ENCODE results near the gene MACROH2A2. TPM values are rescaled to one million over a fixed set of nuclear protein-coding genes. Genes with fewer than 3 reads are reported as not detected.

Gene MACROH2A2
- total and polyA plus RNA-seq, 2 donors (not counting 1 experiment from before 2014, with no cell fraction given), result not detected

DNA sequence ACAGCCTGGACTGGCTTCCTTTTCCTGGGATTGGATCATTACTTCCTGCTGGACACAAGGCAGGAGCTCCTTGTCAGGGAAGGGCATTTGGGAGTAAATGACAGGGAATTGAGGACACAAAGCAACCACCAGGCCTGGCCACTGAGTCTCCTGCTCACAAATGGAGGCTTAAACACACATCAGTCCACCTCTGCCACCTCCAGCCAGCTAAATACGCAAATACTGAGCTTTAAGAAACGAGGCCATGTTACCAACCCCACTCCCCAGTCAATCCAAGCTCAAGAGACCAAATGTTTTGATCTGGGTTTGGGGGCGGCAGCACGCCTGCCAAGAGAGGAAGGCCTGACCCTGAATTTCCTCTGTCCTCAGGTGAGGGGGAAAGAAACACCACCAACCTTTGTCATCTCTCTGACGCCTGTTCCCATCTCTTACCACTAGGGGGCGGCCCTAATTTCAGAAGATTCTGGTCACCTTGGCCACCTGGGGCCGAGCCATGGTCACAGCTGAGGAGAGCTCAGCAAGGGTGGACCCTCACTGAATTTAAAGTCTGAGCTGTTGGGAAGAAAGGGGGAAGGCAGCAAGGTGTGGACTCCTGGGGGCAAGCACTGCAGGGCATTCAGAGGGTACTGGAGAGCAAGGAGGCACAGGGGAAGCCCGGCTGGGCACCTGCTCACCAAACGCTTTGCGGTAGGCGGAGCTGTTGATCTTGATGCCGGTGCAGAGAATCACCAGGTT, 63.5 kb downstream of the MACROH2A2 start:
- Histone ChIP-seq H3K4me1 (ENCODE audit: control insufficient read depth in 2 of 2, insufficient read depth in 2 of 2, low read length in 2 of 2) (peaks cover 0 to 4% of the 10 kb centered on the region in 2 donors), H2AFZ (ENCODE audit: insufficient read depth, low read depth, low read length, poor library complexity, severe bottlenecking) (peak overlapping the region; percentile 30)
- intact Hi-C loops (cut with micrococcal nuclease), result loop anchor here (1.0 kb wide), 1 partner anchor 30 kb away; the partner anchor contains the start of gene TYSND1

More for the DNA sequence above, 63.5 kb downstream of the MACROH2A2 start:
- Histone ChIP-seq H3K9ac (ENCODE audit: low read length) (no peak overlapping the region), H3K9me3 (ENCODE audit: control extremely low read depth in 1 of 3, control insufficient read depth in 2 of 3, insufficient read depth in 1 of 3, low read length in 2 of 3) (no peaks in the 10 kb centered on the region), H3K79me2 (ENCODE audit: control insufficient read depth, insufficient read depth, low read length) (no peaks in the 10 kb centered on the region), H3K27me3 (replicated peaks in 1 of 4; ENCODE audit: control extremely low read depth in 1 of 4, control insufficient read depth in 3 of 4, insufficient read depth in 4 of 4, low read length in 3 of 4) (no peaks in the 10 kb centered on the region), H3K4me3 (ENCODE audit: control extremely low read depth in 1 of 5, extremely low read depth in 1 of 5, insufficient read depth in 1 of 5, low read depth in 2 of 5, low read length in 4 of 5) (no peak overlapping the region), H3K36me3 (replicated peaks in 1 of 2; ENCODE audit: control extremely low read depth in 1 of 2, control insufficient read depth in 1 of 2, extremely low read depth in 1 of 2, insufficient read depth in 2 of 2, low read length in 1 of 2) (peaks cover 1 to 9% of the 10 kb centered on the region in 2 experiments), H3K27ac (ENCODE audit: low read length in 2 of 2) (no peak overlapping the region), H4K20me1 (ENCODE audit: control insufficient read depth, insufficient read depth, low read length, poor library complexity, severe bottlenecking) (no peaks in the 10 kb centered on the region), H3K4me2 (replicated peaks; ENCODE audit: low read depth, low read length, poor library complexity, severe bottlenecking) (no peak overlapping the region)
- Mint-ChIP-seq H3K4me3 (no peak overlapping the region), H3K27ac (no peak overlapping the region), H3K9me3 (ENCODE audit: insufficient read depth) (no peaks in the 10 kb centered on the region), H3K4me1 (peaks cover 6% of the 10 kb centered on the region), H3K27me3 (no peaks in the 10 kb centered on the region)
- DNase-seq (peak; percentile 71), ATAC-seq (ENCODE audit: low read depth) (peak; percentile 83)
- TF ChIP-seq EZH2 (IDR thresholded peaks at IDR 0.05; ENCODE audit: borderline replicate concordance, insufficient read depth, low read depth, low read length, poor library complexity, severe bottlenecking), result no peak
- TF ChIP-seq, protein P1, sequence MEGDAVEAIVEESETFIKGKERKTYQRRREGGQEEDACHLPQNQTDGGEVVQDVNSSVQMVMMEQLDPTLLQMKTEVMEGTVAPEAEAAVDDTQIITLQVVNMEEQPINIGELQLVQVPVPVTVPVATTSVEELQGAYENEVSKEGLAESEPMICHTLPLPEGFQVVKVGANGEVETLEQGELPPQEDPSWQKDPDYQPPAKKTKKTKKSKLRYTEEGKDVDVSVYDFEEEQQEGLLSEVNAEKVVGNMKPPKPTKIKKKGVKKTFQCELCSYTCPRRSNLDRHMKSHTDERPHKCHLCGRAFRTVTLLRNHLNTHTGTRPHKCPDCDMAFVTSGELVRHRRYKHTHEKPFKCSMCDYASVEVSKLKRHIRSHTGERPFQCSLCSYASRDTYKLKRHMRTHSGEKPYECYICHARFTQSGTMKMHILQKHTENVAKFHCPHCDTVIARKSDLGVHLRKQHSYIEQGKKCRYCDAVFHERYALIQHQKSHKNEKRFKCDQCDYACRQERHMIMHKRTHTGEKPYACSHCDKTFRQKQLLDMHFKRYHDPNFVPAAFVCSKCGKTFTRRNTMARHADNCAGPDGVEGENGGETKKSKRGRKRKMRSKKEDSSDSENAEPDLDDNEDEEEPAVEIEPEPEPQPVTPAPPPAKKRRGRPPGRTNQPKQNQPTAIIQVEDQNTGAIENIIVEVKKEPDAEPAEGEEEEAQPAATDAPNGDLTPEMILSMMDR (IDR thresholded peaks at IDR 0.05), result peak; percentile 98
- POLR2A ChIA-PET, result interaction anchor here (1.9 kb wide), 1 partner anchor 30 kb away, joined by 8 read pairs; the partner anchor contains the start of gene TYSND1
- 61% methylated on average over 9 of the region's 12 CpGs for WGBS (ENCODE audit: insufficient coverage)
- CTCF ChIA-PET, result interaction anchor here (0.9 to 7.5 kb wide), 29 partner anchors 9 to 601 kb away, joined by 3 to 131 read pairs (median 4); partner anchors contain the start of genes SAR1A and TYSND1
